Measurements from ENCODE around the gene ERCC4. TPM values are rescaled to one million over a fixed set of nuclear protein-coding genes. Genes with fewer than 3 reads are reported as not detected.

ERCC4 gene
- total RNA-seq, 1 donor from 2014 or later = 7.2 TPM

- no peaks in the 10 kb centered on the region for H3K36me3 ChIP-seq (ENCODE audit: control insufficient read depth, insufficient read depth, low read length)
- TF ChIP-seq, protein P1, sequence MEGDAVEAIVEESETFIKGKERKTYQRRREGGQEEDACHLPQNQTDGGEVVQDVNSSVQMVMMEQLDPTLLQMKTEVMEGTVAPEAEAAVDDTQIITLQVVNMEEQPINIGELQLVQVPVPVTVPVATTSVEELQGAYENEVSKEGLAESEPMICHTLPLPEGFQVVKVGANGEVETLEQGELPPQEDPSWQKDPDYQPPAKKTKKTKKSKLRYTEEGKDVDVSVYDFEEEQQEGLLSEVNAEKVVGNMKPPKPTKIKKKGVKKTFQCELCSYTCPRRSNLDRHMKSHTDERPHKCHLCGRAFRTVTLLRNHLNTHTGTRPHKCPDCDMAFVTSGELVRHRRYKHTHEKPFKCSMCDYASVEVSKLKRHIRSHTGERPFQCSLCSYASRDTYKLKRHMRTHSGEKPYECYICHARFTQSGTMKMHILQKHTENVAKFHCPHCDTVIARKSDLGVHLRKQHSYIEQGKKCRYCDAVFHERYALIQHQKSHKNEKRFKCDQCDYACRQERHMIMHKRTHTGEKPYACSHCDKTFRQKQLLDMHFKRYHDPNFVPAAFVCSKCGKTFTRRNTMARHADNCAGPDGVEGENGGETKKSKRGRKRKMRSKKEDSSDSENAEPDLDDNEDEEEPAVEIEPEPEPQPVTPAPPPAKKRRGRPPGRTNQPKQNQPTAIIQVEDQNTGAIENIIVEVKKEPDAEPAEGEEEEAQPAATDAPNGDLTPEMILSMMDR (IDR thresholded peaks at IDR 0.05; ENCODE audit: insufficient read depth, low read length, poor library complexity, severe bottlenecking) = no peak
- no peak for DNase-seq (ENCODE audit: low read depth)
- no peak overlapping the region for H3K4me3 ChIP-seq (ENCODE audit: low read depth, low read length)
- no peaks in the 10 kb centered on the region for H3K27me3 ChIP-seq (ENCODE audit: control insufficient read depth, insufficient read depth, low read length)
These were observed 8.1 kb upstream of the ERCC4 start for GRCh38 chr16:13911871-13912270.

DNA sequence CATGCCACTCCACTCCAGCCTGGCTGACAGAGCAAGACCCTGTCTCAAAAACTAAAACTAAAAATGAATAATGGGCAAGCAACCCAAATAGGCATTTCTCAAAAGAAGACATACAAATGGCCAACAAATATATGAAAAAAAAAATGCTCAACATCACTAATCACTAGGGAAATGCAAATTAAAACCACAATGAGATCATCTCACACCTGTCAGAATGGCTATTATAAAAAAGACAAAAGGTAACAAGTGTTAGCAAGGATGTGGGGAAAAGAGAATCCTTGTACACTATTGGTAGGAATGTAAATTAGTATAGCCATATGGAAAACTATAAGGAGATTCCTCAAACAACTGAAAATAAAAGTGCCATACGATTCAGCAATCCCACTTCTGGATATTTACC lies 7.1 kb upstream of the ERCC4 start:
- H3K4me3 ChIP-seq (ENCODE audit: low read depth, low read length) = no peak overlapping the region
- H3K36me3 ChIP-seq (ENCODE audit: control insufficient read depth, insufficient read depth, low read length) = no peaks in the 10 kb centered on the region
- no peaks in the 10 kb centered on the region for H3K27me3 ChIP-seq (ENCODE audit: control insufficient read depth, insufficient read depth, low read length)
- no peak for DNase-seq (ENCODE audit: low read depth)
- TF ChIP-seq, protein P1 (IDR thresholded peaks at IDR 0.05; ENCODE audit: insufficient read depth, low read length, poor library complexity, severe bottlenecking) = no peak

DNA sequence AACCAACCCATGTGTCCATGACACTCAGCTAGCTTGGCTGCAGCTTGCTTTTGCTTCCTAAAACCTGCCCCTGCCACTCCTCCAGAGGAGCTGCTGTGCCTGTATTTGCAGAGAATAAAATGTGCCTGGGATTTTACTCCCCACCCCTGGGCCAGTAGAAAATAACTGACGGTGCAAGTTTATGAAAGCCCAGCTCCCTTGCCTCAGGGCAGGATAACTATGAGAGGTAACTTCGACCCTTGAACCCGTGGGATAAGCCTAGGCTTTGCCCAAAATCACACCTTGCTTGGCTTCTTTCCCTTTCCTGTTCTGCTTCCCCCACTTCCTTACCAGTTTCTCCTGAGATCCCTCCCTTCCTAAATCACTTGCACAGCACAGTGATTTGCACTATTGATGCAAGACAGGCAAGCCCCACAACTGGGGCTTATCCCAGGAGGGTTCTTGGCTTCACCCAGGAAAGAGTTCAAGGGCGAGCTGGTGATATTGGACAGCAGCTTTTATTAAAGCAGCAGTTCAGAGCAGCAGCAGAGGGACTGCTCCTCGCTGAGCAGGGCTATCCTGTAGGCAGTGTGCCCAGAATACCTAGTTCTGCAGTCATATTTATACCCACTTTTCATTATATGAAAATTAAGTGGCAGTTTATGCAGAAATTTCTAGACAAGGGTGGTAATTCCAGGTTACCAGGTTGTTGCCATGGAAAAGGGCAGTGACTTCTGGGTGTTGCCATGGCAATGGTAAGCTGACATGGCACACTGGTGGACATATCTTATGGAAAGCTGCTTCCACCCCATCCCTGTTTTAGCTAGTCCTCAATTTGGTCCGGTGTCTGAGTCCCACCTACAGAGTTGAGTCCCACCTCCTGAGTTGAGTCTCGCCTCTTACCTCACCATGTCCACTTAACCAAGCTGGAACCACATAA lies 6.3 kb upstream of the ERCC4 start:
- DNase-seq (ENCODE audit: low read depth) = no peak
- Histone ChIP-seq H3K27me3 (ENCODE audit: control insufficient read depth, insufficient read depth, low read length) (no peaks in the 10 kb centered on the region), H3K4me3 (ENCODE audit: low read depth, low read length) (no peak overlapping the region), H3K36me3 (ENCODE audit: control insufficient read depth, insufficient read depth, low read length) (no peaks in the 10 kb centered on the region)
- TF ChIP-seq, protein P1 (IDR thresholded peaks at IDR 0.05; ENCODE audit: insufficient read depth, low read length, poor library complexity, severe bottlenecking) = no peak

- TF ChIP-seq, protein P1 (IDR thresholded peaks at IDR 0.05; ENCODE audit: insufficient read depth, low read length, poor library complexity, severe bottlenecking) = no peak
- H3K4me3 ChIP-seq (ENCODE audit: low read depth, low read length) = no peak overlapping the region
- H3K36me3 ChIP-seq (ENCODE audit: control insufficient read depth, insufficient read depth, low read length) = no peaks in the 10 kb centered on the region
- no peak for DNase-seq (ENCODE audit: low read depth)
- no peaks in the 10 kb centered on the region for H3K27me3 ChIP-seq (ENCODE audit: control insufficient read depth, insufficient read depth, low read length)
These were observed 4.8 kb upstream of the ERCC4 start for GRCh38 chr16:13915033-13915635.

- H3K36me3 ChIP-seq (ENCODE audit: control insufficient read depth, insufficient read depth, low read length) = peaks cover 1% of the 10 kb centered on the region
- no peak for DNase-seq (ENCODE audit: low read depth)
- TF ChIP-seq, protein P1 (IDR thresholded peaks at IDR 0.05; ENCODE audit: insufficient read depth, low read length, poor library complexity, severe bottlenecking) = peak; percentile 37
- H3K4me3 ChIP-seq (ENCODE audit: low read depth, low read length) = peak overlapping the region; percentile 13
- no peaks in the 10 kb centered on the region for H3K27me3 ChIP-seq (ENCODE audit: control insufficient read depth, insufficient read depth, low read length)
These were observed 648 bp upstream of the ERCC4 start for GRCh38 chr16:13919330-13919682.

Measured in kidney epithelial cell (primary cell).